Duodenal mucosa (tissue), 2 donors: Measurements from ENCODE around the gene CFAP141.
"Not testable (repeated sequence)": the region's sequence is repeated elsewhere in the genome, so short reads cannot be mapped to it uniquely, and the experiment has no call there.

ENCODE experiments used
- H3K27ac ChIP-seq: one replicate; pipeline ENCODE4 v1.7.0; 2013; ENCODE audit warnings: low read depth, low read length
- H3K27me3 ChIP-seq, 2 donors: one replicate each; pipeline ENCODE4 v1.7.0; 2013; ENCODE audit warnings: low read length in 2 of 2, control low read depth in 1 of 2; ENCODE audit not compliant: insufficient read depth in 2 of 2, control insufficient read depth in 1 of 2
- H3K36me3 ChIP-seq, 2 donors: one replicate each; pipeline ENCODE4 v1.7.0; 2013; ENCODE audit warnings: low read length in 2 of 2, control low read depth in 1 of 2; ENCODE audit not compliant: insufficient read depth in 2 of 2, control insufficient read depth in 1 of 2
- H3K4me1 ChIP-seq, 2 donors: one replicate each; pipeline ENCODE4 v1.7.0; 2013; ENCODE audit warnings: low read length in 2 of 2, control low read depth in 1 of 2; ENCODE audit not compliant: insufficient read depth in 2 of 2, control insufficient read depth in 1 of 2
- H3K4me3 ChIP-seq, 2 donors: one replicate each; pipeline ENCODE4 v1.7.0; 2013; ENCODE audit warnings: low read length in 2 of 2, low read depth in 1 of 2
- H3K9ac ChIP-seq, 2 donors: one replicate each; pipeline ENCODE4 v1.7.0; 2013; ENCODE audit warnings: low read length in 2 of 2, low read depth in 1 of 2
- H3K9me3 ChIP-seq, 2 donors: one replicate each; pipeline ENCODE4 v1.7.0; 2013; ENCODE audit warnings: low read length in 2 of 2, control low read depth in 1 of 2; ENCODE audit not compliant: control insufficient read depth in 1 of 2

Gene CFAP141

GRCh38 chr1:154206196-154206595, at the start of gene CFAP141:
Gene CFAP141 (minus strand): TSS chr1:154206333. CDS start chr1:154206307, 26 bp downstream.
- Histone ChIP-seq H3K27ac (no peak within 1 kb of the TSS), H3K36me3 (peaks cover 9 to 48% of the 10 kb centered on the region in 2 donors), H3K9me3 (no peaks in the 10 kb centered on the region), H3K4me1 (no peaks in the 10 kb centered on the region), H3K9ac (no peak within 1 kb of the TSS), H3K27me3 (no peaks in the 10 kb centered on the region), H3K4me3 (no peak within 1 kb of the TSS)

- no peaks in the 10 kb centered on the region for H3K4me1 ChIP-seq
- H3K27me3 ChIP-seq = no peaks in the 10 kb centered on the region
- H3K9ac ChIP-seq = no peak overlapping the region
- no peak overlapping the region for H3K27ac ChIP-seq
- H3K36me3 ChIP-seq = peaks cover 70 to 94% of the 10 kb centered on the region in 2 donors
- no peaks in the 10 kb centered on the region for H3K9me3 ChIP-seq
- H3K4me3 ChIP-seq = no peak overlapping the region
Observed at GRCh38 chr1:154253671-154254070, 47.5 kb upstream of the CFAP141 start.

- H3K27me3 ChIP-seq = no peaks in the 10 kb centered on the region
- H3K9me3 ChIP-seq = no peaks in the 10 kb centered on the region
- no peak overlapping the region for H3K9ac ChIP-seq
- H3K27ac ChIP-seq = no peak overlapping the region
- peaks cover 48 to 90% of the 10 kb centered on the region in 2 donors for H3K36me3 ChIP-seq
- no peaks in the 10 kb centered on the region for H3K4me1 ChIP-seq
- H3K4me3 ChIP-seq = no peak overlapping the region
Observed at GRCh38 chr1:154241703-154242351, 35.7 kb upstream of the CFAP141 start.

DNA sequence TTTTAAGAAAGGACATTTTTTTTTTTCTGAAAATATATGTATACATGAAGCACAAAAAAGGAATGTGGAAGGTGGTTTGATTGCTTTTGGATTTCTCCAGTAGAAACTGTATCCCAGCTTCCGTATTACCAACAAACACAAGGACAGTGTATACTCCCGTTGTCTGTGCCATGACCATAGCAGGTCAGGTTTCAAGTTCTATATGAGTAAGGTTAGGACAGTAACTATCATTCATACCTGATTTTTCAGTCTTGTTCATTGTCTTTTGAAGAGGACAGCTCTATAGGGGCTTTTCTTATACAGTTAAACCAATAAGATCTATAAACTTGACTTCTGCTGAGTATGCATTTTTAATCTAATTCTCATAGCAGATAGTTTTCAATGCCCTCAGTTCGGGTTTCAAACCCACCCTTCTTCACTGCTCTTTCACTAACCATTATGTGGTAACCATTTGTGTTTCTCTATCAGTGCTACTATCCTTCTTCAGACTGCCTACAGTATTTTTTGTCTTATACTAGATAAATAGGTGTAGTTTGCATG, 34.2 kb upstream of the CFAP141 start:
- H3K4me1 ChIP-seq = no peaks in the 10 kb centered on the region
- H3K27ac ChIP-seq = no peak overlapping the region
- H3K9ac ChIP-seq = no peak overlapping the region
- H3K36me3 ChIP-seq = peaks cover 42 to 90% of the 10 kb centered on the region in 2 donors
- no peak overlapping the region for H3K4me3 ChIP-seq
- no peaks in the 10 kb centered on the region for H3K9me3 ChIP-seq
- no peaks in the 10 kb centered on the region for H3K27me3 ChIP-seq

GRCh38 chr1:154239491-154239890, 33.4 kb upstream of the CFAP141 start:
- H3K27me3 ChIP-seq = no peaks in the 10 kb centered on the region

GRCh38 chr1:154237880-154238506, 31.9 kb upstream of the CFAP141 start:
- Histone ChIP-seq H3K27me3 (no peaks in the 10 kb centered on the region), H3K9me3 (no peaks in the 10 kb centered on the region), H3K36me3 (peaks cover 30 to 78% of the 10 kb centered on the region in 2 donors), H3K4me3 (no peak overlapping the region), H3K9ac (no peak overlapping the region), H3K27ac (no peak overlapping the region), H3K4me1 (no peaks in the 10 kb centered on the region)

More at GRCh38 chr1:154239491-154239890, 33.4 kb upstream of the CFAP141 start:
- H3K4me3 ChIP-seq = no peak overlapping the region
- H3K4me1 ChIP-seq = no peaks in the 10 kb centered on the region
- H3K9ac ChIP-seq = no peak overlapping the region
- H3K36me3 ChIP-seq = peaks cover 35 to 90% of the 10 kb centered on the region in 2 donors
- no peak overlapping the region for H3K27ac ChIP-seq
- H3K9me3 ChIP-seq = no peaks in the 10 kb centered on the region

GRCh38 chr1:154237435-154237834, 31.3 kb upstream of the CFAP141 start:
- Histone ChIP-seq H3K27me3 (no peaks in the 10 kb centered on the region), H3K27ac (no peak overlapping the region), H3K9ac (no peak overlapping the region), H3K4me1 (no peaks in the 10 kb centered on the region), H3K4me3 (no peak overlapping the region), H3K36me3 (peaks cover 26 to 74% of the 10 kb centered on the region in 2 donors), H3K9me3 (no peaks in the 10 kb centered on the region)

DNA sequence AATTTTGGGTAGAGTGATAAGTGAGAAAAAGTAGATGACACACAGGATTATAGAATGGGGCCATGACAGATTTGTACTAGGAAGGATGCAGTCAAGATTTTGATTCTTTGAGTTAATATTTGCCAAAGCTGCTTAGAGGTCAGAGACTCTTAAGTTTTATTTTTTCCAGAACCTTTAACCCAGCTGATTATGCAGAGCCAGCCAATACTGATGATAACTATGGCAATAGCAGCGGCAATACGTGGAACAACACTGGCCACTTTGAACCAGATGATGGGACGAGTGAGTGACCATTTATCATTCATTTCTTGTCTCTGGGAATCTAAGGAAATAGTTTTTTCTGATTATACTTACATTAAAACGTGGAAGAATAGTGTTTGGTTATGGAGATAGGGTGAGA, 30.7 kb upstream of the CFAP141 start:
- H3K27ac ChIP-seq = no peak overlapping the region
- H3K4me1 ChIP-seq = no peaks in the 10 kb centered on the region
- no peak overlapping the region for H3K4me3 ChIP-seq
- no peaks in the 10 kb centered on the region for H3K27me3 ChIP-seq
- H3K9ac ChIP-seq = no peak overlapping the region
- no peaks in the 10 kb centered on the region for H3K9me3 ChIP-seq
- H3K36me3 ChIP-seq = peaks cover 22 to 73% of the 10 kb centered on the region in 2 donors

DNA sequence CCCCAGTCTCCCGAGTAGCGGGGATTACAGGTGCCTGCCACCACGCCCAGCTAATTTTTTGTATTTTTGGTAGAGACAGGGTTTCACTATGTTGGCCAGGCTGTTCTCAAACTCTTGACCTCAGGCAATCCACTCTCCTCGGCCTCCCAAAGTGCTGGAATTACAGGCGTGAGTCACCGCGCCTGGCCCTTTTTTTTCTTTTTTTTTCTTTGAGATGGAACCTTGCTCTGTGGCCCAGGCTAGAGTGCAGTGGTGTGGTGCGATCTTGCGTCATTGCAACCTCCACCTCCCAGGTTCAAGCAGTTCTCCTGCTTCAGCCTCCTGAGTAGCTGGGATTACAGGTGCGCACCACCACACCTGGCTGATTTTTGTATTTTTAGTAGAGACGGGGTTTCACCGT, 27.0 kb upstream of the CFAP141 start:
- not testable (repeated sequence) for H3K27ac ChIP-seq, H3K4me1 ChIP-seq, H3K9ac ChIP-seq, H3K27me3 ChIP-seq, H3K4me3 ChIP-seq, H3K9me3 ChIP-seq
- peaks cover 25 to 79% of the 10 kb centered on the region in 2 donors for H3K36me3 ChIP-seq

GRCh38 chr1:154231112-154231511, 25.0 kb upstream of the CFAP141 start:
- H3K9ac ChIP-seq, H3K4me3 ChIP-seq, H3K27me3 ChIP-seq, H3K27ac ChIP-seq, H3K4me1 ChIP-seq, H3K9me3 ChIP-seq: not testable (repeated sequence)
- peaks cover 35 to 74% of the 10 kb centered on the region in 2 donors for H3K36me3 ChIP-seq
